Panc1 (cell line): Measurements from ENCODE around the gene LHX4. TPM values are rescaled to one million over a fixed set of nuclear protein-coding genes. Genes with fewer than 3 reads are reported as not detected.

Experiments used
- ATAC-seq: fragments of 200-7000 bp; cut with Tn5 transposase; 2 replicates; pipeline ENCODE4 v1.9.1; 2020; ENCODE audit warnings: mild to moderate bottlenecking, moderate library complexity
- BruUV-seq: library from RNA; stranded (reverse); fragments of 400-500 nt; replicated peaks from 2 replicates; lab custom pipeline; 2021; lab: Mats Ljungman, UMichigan
- CTCF ChIA-PET: fragments of 300-600 bp; sonication (Branson Sonifier 250); formaldehyde crosslinking; loops from one replicate; lab custom pipeline; 2022; ENCODE audit warnings: antibody characterized with exemption; lab: Charles Lee
- POLR2A ChIA-PET: fragments of 300-600 bp; sonication (Branson Sonifier 250); formaldehyde crosslinking; loops from one replicate; lab custom pipeline; 2022; ENCODE audit warnings: antibody characterized with exemption; lab: Charles Lee
- DNase-seq: peaks from one replicate; pipeline ENCODE4 v3.0.0-alpha.2; 2010; ENCODE audit warnings: low read depth, low spot score
- H3K27ac ChIP-seq: 2 replicates; pipeline ENCODE4 v1.5.1; 2011; ENCODE audit warnings: mild to moderate bottlenecking, low read length, inconsistent platforms
- H3K27me3 ChIP-seq: fragments of 200-500 bp; sonication (Bioruptor generic); 2 replicates; pipeline ENCODE4 v1.6.0; 2014; ENCODE audit warnings: low read length, inconsistent platforms; ENCODE audit not compliant: control insufficient read depth, insufficient read depth
- H3K36me3 ChIP-seq: fragments of 200-500 bp; sonication (Bioruptor generic); 2 replicates; pipeline ENCODE4 v1.5.1; 2014; ENCODE audit warnings: inconsistent platforms, mild to moderate bottlenecking, low read length, moderate library complexity; ENCODE audit not compliant: control insufficient read depth, insufficient read depth
- H3K4me1 ChIP-seq: 2 replicates; pipeline ENCODE4 v1.5.1; 2011; ENCODE audit warnings: inconsistent platforms, mild to moderate bottlenecking, low read length, moderate library complexity; ENCODE audit not compliant: control insufficient read depth, insufficient read depth
- H3K4me3 ChIP-seq, 2 experiments: 2 replicates each; pipeline ENCODE4 v1.5.1; 2011 to 2012; ENCODE audit warnings: low read depth in 2 of 2, low read length in 2 of 2, mild to moderate bottlenecking in 2 of 2, inconsistent platforms in 1 of 2, moderate library complexity in 1 of 2
- H3K9me3 ChIP-seq: fragments of 200-500 bp; sonication (Bioruptor generic); 2 replicates; pipeline ENCODE4 v1.5.1; 2014; ENCODE audit warnings: low read depth, mild to moderate bottlenecking, inconsistent platforms, low read length, moderate library complexity; ENCODE audit not compliant: control insufficient read depth, insufficient read depth
- POLR2AphosphoS5 ChIP-seq: IDR thresholded peaks from 2 replicates; pipeline ENCODE4 v1.6.1; 2012; ENCODE audit warnings: mild to moderate bottlenecking, low read depth, low read length, moderate library complexity
- SIN3A ChIP-seq: IDR thresholded peaks from 2 replicates; pipeline ENCODE4 v1.6.1; 2012; ENCODE audit warnings: low read depth, mild to moderate bottlenecking, low read length, moderate library complexity, borderline replicate concordance; ENCODE audit not compliant: insufficient read depth
- TCF7L2 ChIP-seq: IDR thresholded peaks from 2 replicates; pipeline ENCODE4 v1.6.1; 2011; ENCODE audit warnings: mild to moderate bottlenecking, low read depth, low read length, inconsistent platforms
- in situ Hi-C: cut with HindIII; loops from 2 replicates; pipeline ENCODE4 v1.10.0; 2016; ENCODE audit warnings: low sequenced_read_pairs, low pct_unique_long_range_greater_than_20kb
- intact Hi-C: fragments of 100-400 bp; cut with micrococcal nuclease; formaldehyde crosslinking; loops from one replicate; pipeline ENCODE4 v1.10.0; 2022; ENCODE audit not compliant: unreplicated experiment
- total RNA-seq: library from RNA; stranded (reverse); gene quantifications from one replicate; pipeline ENCODE4 v1.2.1, GENCODE V29; 2021; ENCODE audit not compliant: unreplicated experiment
- TF ChIP-seq, protein P1 (sequence below), 2 experiments: IDR thresholded peaks; 2 replicates each; pipeline ENCODE4 v1.6.1; 2011 to 2012; ENCODE audit warnings: low read depth in 2 of 2, control low read depth in 1 of 2, low read length in 1 of 2, mild to moderate bottlenecking in 1 of 2, moderate library complexity in 1 of 2; ENCODE audit not compliant: insufficient read depth in 1 of 2
- TF ChIP-seq, protein P2 (sequence below): fragments of 450-650 bp; IDR thresholded peaks from 2 replicates; pipeline ENCODE4 v1.5.1; 2017; ENCODE audit warnings: mild to moderate bottlenecking

LHX4 gene
- total RNA-seq, 1 experiment from 2014 or later: 0.72 TPM

DNA sequence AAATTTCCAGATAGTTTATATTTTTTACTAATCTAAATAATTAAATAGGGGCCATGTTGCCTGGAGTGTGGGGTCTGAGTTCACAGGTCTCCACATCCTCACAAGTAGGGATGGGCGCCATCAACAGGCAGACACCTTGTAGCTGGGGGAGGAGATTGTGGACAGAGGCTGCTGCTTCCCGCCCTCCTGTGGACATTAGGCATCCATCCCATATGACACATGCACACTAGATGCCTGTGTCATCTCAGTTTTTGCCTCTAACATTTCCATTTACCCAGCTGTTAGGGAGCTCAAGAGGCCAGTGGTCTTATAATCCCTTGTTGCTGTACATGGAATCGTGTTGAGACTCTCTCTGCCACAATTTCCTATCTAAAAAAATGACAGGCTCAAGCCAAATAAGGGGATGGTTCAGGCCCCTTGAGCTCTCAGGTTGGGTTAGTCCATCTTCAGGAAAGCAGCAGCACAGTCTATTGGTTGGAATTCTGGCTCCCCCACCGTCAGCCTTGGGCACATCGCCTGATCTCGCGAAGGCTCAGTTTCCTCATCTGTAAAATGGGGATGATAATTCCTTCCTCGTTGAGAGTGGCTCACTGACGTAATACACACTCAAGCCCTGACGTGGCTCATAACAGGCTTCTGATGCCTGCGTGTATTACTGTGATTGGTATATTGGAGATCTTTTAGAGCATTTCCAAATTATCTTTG, 13.6 kb downstream of the LHX4 start:
- BruUV-seq: no TSS peak
- ATAC-seq: no peak
- peaks cover 3% of the 10 kb centered on the region; the same call in 1 of the 2 replicates for H3K27me3 ChIP-seq

DNA sequence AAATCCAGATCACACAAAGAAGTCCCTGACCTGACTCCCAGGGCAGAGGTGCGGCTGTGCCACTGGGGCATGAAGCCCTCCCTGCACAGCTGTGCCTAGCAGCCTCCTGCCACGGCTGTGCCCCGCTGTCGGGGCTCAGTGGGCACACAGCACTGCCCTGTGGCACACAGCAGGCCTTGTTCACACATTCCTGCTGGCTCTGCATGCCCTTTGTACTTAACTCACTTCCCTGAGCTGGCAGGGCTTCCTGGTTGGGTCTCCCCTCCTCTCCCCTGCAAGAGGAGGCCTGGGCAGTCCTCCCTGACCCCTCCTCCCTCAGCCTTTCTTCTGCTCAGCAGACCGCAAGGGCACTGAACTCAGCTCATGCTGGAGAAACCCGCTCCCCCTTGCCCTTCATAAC, 14.8 kb downstream of the LHX4 start:
- Histone ChIP-seq H3K36me3 (no peaks in the 10 kb centered on the region), H3K4me3 (no peak overlapping the region), H3K27ac (no peak overlapping the region), H3K9me3 (no peaks in the 10 kb centered on the region), H3K27me3 (peaks cover 3% of the 10 kb centered on the region; the same call in 1 of the 2 replicates), H3K4me1 (no peaks in the 10 kb centered on the region)
- TF ChIP-seq SIN3A (no peak), POLR2AphosphoS5 (no peak), TCF7L2 (no peak)
- TF ChIP-seq, protein P1, sequence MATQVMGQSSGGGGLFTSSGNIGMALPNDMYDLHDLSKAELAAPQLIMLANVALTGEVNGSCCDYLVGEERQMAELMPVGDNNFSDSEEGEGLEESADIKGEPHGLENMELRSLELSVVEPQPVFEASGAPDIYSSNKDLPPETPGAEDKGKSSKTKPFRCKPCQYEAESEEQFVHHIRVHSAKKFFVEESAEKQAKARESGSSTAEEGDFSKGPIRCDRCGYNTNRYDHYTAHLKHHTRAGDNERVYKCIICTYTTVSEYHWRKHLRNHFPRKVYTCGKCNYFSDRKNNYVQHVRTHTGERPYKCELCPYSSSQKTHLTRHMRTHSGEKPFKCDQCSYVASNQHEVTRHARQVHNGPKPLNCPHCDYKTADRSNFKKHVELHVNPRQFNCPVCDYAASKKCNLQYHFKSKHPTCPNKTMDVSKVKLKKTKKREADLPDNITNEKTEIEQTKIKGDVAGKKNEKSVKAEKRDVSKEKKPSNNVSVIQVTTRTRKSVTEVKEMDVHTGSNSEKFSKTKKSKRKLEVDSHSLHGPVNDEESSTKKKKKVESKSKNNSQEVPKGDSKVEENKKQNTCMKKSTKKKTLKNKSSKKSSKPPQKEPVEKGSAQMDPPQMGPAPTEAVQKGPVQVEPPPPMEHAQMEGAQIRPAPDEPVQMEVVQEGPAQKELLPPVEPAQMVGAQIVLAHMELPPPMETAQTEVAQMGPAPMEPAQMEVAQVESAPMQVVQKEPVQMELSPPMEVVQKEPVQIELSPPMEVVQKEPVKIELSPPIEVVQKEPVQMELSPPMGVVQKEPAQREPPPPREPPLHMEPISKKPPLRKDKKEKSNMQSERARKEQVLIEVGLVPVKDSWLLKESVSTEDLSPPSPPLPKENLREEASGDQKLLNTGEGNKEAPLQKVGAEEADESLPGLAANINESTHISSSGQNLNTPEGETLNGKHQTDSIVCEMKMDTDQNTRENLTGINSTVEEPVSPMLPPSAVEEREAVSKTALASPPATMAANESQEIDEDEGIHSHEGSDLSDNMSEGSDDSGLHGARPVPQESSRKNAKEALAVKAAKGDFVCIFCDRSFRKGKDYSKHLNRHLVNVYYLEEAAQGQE (IDR thresholded peaks at IDR 0.05; ENCODE audit: insufficient read depth in 1 of 2, low read depth in 2 of 2, low read length in 1 of 2): no peak
- TF ChIP-seq, protein P2, sequence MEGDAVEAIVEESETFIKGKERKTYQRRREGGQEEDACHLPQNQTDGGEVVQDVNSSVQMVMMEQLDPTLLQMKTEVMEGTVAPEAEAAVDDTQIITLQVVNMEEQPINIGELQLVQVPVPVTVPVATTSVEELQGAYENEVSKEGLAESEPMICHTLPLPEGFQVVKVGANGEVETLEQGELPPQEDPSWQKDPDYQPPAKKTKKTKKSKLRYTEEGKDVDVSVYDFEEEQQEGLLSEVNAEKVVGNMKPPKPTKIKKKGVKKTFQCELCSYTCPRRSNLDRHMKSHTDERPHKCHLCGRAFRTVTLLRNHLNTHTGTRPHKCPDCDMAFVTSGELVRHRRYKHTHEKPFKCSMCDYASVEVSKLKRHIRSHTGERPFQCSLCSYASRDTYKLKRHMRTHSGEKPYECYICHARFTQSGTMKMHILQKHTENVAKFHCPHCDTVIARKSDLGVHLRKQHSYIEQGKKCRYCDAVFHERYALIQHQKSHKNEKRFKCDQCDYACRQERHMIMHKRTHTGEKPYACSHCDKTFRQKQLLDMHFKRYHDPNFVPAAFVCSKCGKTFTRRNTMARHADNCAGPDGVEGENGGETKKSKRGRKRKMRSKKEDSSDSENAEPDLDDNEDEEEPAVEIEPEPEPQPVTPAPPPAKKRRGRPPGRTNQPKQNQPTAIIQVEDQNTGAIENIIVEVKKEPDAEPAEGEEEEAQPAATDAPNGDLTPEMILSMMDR: no peak
- intact Hi-C loops (no loop called here), in situ Hi-C loops (no loop called here)
- BruUV-seq: no TSS peak
- POLR2A ChIA-PET: no interaction called here
- CTCF ChIA-PET: no interaction called here
- ATAC-seq (peak; percentile 20; the same call in 1 of the 2 replicates), DNase-seq (no peak)

More for the DNA sequence above, 13.6 kb downstream of the LHX4 start:
- TF ChIP-seq POLR2AphosphoS5: no peak
- TF ChIP-seq TCF7L2: no peak
- TF ChIP-seq, protein P2: no peak
- no peak for TF ChIP-seq SIN3A
- TF ChIP-seq, protein P1 (IDR thresholded peaks at IDR 0.05; ENCODE audit: insufficient read depth in 1 of 2, low read depth in 2 of 2, low read length in 1 of 2): no peak
- ChIA-PET CTCF (no interaction called here), POLR2A (no interaction called here)
- Histone ChIP-seq H3K27ac (no peak overlapping the region), H3K36me3 (no peaks in the 10 kb centered on the region), H3K4me3 (no peak overlapping the region), H3K4me1 (no peaks in the 10 kb centered on the region), H3K9me3 (no peaks in the 10 kb centered on the region)
- in situ Hi-C loops: no loop called here
- intact Hi-C loops: no loop called here
- no peak for DNase-seq
